CD4-positive, alpha-beta T cell (primary cell): ENCODE measurements around the gene MACROH2A1. TPM values are rescaled to one million over a fixed set of nuclear protein-coding genes. Genes with fewer than 3 reads are reported as not detected.
A peak's percentile ranks its signal among the peaks of the same experiment; 100 is the strongest.

Experiments used
- ATAC-seq: fragments of 200-7000 bp; cut with Tn5 transposase; one replicate; pipeline ENCODE4 v1.10.0; 2022; ENCODE audit warnings: mild to moderate bottlenecking; ENCODE audit not compliant: poor library complexity
- CTCF ChIA-PET: fragments of 350-600 bp; sonication (Branson Sonifier 250); formaldehyde crosslinking; loops from one replicate; lab custom pipeline; 2021; ENCODE audit warnings: antibody characterized with exemption, inconsistent platforms; lab: Charles Lee
- POLR2A ChIA-PET: fragments of 350-600 bp; sonication (Branson Sonifier 250); formaldehyde crosslinking; loops from one replicate; lab custom pipeline; 2021; ENCODE audit warnings: antibody characterized with exemption, inconsistent platforms; lab: Charles Lee
- DNase-seq, 14 experiments: peaks; one replicate each; pipeline ENCODE4 v3.0.0-alpha.2; 2013 to 2020; ENCODE audit warnings: mixed read lengths in 2 of 14
- H3K27ac ChIP-seq, 2 donors: one replicate each; pipeline versions ENCODE4 v1.5.1 to v1.7.0; 2013; ENCODE audit warnings: low read length in 2 of 2, low read depth in 1 of 2, mild to moderate bottlenecking in 1 of 2
- H3K27me3 ChIP-seq, 2 experiments: 1 replicate in 1 of 2; 2 replicates in 1 of 2; pipeline versions ENCODE4 v1.6.1 to v1.7.0; 2013; ENCODE audit warnings: low read length in 2 of 2, control low read depth in 1 of 2, mild to moderate bottlenecking in 1 of 2, moderate library complexity in 1 of 2; ENCODE audit not compliant: insufficient read depth in 2 of 2, control insufficient read depth in 1 of 2
- H3K36me3 ChIP-seq: one replicate; pipeline ENCODE4 v1.6.1; 2013; ENCODE audit warnings: low read length, control low read depth; ENCODE audit not compliant: insufficient read depth
- H3K4me1 ChIP-seq: one replicate; pipeline ENCODE4 v1.6.1; 2013; ENCODE audit warnings: low read length, control low read depth; ENCODE audit not compliant: insufficient read depth
- H3K4me3 ChIP-seq: one replicate; pipeline ENCODE4 v1.5.1; 2013; ENCODE audit warnings: mild to moderate bottlenecking, low read length, moderate library complexity
- H3K9me3 ChIP-seq, 2 experiments: 1 replicate in 1 of 2; 2 replicates in 1 of 2; pipeline versions ENCODE4 v1.6.1 to v1.7.0; 2013; ENCODE audit warnings: low read length in 2 of 2, mild to moderate bottlenecking in 2 of 2, control low read depth in 1 of 2, moderate library complexity in 1 of 2; ENCODE audit not compliant: control insufficient read depth in 1 of 2, insufficient read depth in 1 of 2
- H3K27ac Mint-ChIP-seq: one replicate; pipeline ENCODE4 v1.8.0; 2020; ENCODE audit warnings: mixed read lengths
- H3K27me3 Mint-ChIP-seq: one replicate; pipeline ENCODE4 v1.8.0; 2021; ENCODE audit warnings: mixed read lengths
- H3K36me3 Mint-ChIP-seq: one replicate; pipeline ENCODE4 v1.8.0; 2021; ENCODE audit warnings: low read depth, mixed read lengths
- H3K4me1 Mint-ChIP-seq: one replicate; pipeline ENCODE4 v1.8.0; 2021; ENCODE audit warnings: low read depth, mixed read lengths
- H3K4me3 Mint-ChIP-seq: one replicate; pipeline ENCODE4 v1.8.0; 2020; ENCODE audit warnings: mild to moderate bottlenecking, mixed read lengths
- H3K9me3 Mint-ChIP-seq: one replicate; pipeline ENCODE4 v1.8.0; 2020; ENCODE audit warnings: mixed read lengths
- intact Hi-C, 2 experiments: fragments of 100-400 bp; cut with DNase I in 1 of 2; cut with micrococcal nuclease in 1 of 2; formaldehyde crosslinking; loops; one replicate each; pipeline versions ENCODE4 v1.15.1 to v1.9.0; 2023 to 2025; cut with DNase I, micrococcal nuclease
- polyA plus RNA-seq, 2 donors: library from polyadenylated mRNA; unstranded; fragments of 120-200 nt; gene quantifications; one replicate each; pipeline ENCODE4 v1.2.1, GENCODE V29; 2013
- total RNA-seq, 174 experiments: library from RNA in 2 of 174; stranded (reverse) in 2 of 174; gene quantifications; one replicate each; pipeline ENCODE4 v1.2.3 and lab custom pipeline; 2021 to 2026
- TF ChIP-seq, protein P1 (sequence below): fragments of 200-600 bp; IDR thresholded peaks from one replicate; pipeline ENCODE4 v1.8.0; 2022; ENCODE audit warnings: antibody characterized with exemption, mild to moderate bottlenecking

MACROH2A1 gene
- total RNA-seq (100 to 1,000 TPM; 114 to 120 TPM), total RNA-seq (lab: John Stamatoyannopoulos, UW) (91.5 to 274 (median 152) reads per million in 172 experiments)
- 166 TPM for polyA plus RNA-seq (2013, experiment 1 of 2)
- polyA plus RNA-seq (2013, experiment 2 of 2) = 158 TPM

DNA sequence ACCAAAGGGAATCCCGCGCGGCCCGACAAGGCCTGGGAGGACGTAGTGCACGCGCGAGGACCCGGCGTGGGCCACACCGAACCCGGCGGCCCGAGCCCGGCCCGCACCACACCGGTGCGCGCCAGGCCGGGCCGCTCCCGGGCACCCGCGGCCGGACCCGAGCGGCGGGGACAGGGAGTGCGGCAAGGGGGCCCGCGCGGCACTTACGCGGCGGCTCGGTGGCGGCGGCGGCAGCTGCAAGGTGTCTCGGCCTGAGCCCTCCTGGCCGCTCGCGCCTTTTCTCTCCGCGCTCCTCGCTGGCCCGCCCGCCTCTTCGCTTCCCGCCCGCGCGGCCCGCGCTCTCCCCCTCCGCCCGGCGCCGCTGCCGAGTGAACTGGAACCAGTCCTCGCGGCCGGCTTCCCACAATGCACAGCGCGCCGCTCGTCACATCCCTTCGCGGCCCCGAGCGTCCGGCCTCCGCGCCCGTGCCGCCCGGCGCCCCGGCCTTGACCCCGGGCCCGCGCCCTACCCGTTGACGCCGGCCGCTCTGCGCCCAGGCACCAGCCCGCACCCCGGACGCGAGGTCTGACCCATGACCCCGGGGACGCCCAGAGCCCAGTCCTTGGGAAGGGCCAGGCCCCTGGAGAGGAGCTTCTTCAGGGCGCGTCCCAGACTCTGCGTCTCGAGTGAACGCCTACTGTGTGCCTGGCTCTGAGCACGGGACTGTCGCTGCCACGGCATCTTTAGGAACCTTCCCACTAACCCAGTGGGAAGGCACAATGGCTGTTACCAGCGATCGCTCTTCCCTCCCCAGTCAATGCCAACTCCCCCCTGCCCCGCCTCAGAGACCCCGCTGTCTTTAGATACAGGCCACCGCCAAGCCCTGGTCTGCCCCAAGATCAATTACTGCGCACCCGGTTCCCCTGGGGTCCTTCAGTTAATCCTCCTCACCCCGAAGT is at the start of gene MACROH2A1:
Gene MACROH2A1, minus strand, starts transcription at position 377 of the 939 bp plus-strand sequence. CDS start 10,138 bp downstream, outside the sequence.
- POLR2A ChIA-PET = interaction anchor here (1.0 to 1.1 kb wide), 2 partner anchors 25 to 74 kb away, joined by 3 read pairs; no protein-coding TSS in a partner anchor
- peak; percentile 66 to 90 (median 78) for DNase-seq
- H3K27me3 Mint-ChIP-seq = no peaks in the 10 kb centered on the region
- CTCF ChIA-PET = no interaction called here
- H3K4me3 Mint-ChIP-seq = peak within 1 kb of the TSS; percentile 93
- intact Hi-C loops = no loop called here
- Histone ChIP-seq H3K27ac (peak within 1 kb of the TSS in 1 of 2 donors; percentile 65), H3K4me1 (peaks cover 52% of the 10 kb centered on the region), H3K27me3 (no peaks in the 10 kb centered on the region), H3K9me3 (no peaks in the 10 kb centered on the region), H3K4me3 (peak within 1 kb of the TSS; percentile 74), H3K36me3 (no peaks in the 10 kb centered on the region)
- TF ChIP-seq, protein P1, sequence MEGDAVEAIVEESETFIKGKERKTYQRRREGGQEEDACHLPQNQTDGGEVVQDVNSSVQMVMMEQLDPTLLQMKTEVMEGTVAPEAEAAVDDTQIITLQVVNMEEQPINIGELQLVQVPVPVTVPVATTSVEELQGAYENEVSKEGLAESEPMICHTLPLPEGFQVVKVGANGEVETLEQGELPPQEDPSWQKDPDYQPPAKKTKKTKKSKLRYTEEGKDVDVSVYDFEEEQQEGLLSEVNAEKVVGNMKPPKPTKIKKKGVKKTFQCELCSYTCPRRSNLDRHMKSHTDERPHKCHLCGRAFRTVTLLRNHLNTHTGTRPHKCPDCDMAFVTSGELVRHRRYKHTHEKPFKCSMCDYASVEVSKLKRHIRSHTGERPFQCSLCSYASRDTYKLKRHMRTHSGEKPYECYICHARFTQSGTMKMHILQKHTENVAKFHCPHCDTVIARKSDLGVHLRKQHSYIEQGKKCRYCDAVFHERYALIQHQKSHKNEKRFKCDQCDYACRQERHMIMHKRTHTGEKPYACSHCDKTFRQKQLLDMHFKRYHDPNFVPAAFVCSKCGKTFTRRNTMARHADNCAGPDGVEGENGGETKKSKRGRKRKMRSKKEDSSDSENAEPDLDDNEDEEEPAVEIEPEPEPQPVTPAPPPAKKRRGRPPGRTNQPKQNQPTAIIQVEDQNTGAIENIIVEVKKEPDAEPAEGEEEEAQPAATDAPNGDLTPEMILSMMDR = no peak
- H3K4me1 Mint-ChIP-seq = peaks cover 53% of the 10 kb centered on the region
- no peaks in the 10 kb centered on the region for H3K9me3 Mint-ChIP-seq
- ATAC-seq = peak; percentile 85
- H3K36me3 Mint-ChIP-seq = peaks cover 25% of the 10 kb centered on the region
- H3K27ac Mint-ChIP-seq = peak within 1 kb of the TSS; percentile 87

DNA sequence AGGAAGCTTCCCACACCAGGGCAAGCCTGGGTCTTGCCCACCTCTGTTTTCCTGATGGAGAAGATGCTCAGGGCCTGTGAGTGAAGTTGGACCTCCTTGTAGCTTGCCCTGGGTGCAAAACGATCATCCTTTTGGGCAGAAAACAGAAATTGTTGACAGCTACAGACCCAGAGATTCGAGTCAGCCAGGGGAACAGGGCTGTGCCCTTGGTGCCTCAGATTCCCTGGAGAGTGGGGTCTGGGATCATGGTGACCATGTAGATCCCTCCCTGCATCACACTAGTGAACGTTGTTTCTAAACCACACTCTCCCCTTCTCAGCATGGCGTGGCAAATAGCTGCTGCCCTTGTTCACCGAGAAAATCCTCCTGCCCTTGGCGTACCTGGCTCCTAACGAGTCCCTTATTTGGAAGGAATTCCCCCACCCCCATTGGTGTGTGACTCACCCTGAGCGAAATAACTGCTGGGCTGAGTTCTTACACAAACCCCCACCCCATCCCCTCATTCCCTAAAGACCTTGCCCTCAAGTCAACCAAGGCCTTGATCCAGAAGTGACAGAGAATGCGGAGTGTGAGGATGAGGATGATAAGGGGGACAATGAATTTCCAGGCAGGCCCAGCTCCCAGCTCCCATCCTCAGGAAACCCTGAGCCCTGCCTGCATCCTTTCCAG is 49.2 kb upstream of the MACROH2A1 start:
- no peaks in the 10 kb centered on the region for H3K36me3 Mint-ChIP-seq
- ATAC-seq = no peak
- POLR2A ChIA-PET = no interaction called here
- Histone ChIP-seq H3K27ac (no peak overlapping the region), H3K9me3 (peaks cover 0 to 5% of the 10 kb centered on the region in 2 experiments), H3K36me3 (no peaks in the 10 kb centered on the region), H3K4me1 (peaks cover 3% of the 10 kb centered on the region), H3K27me3 (peaks cover 0 to 4% of the 10 kb centered on the region in 2 experiments), H3K4me3 (no peak overlapping the region)
- H3K9me3 Mint-ChIP-seq = no peaks in the 10 kb centered on the region
- DNase-seq = no peak
- H3K27ac Mint-ChIP-seq = no peak overlapping the region
- CTCF ChIA-PET = no interaction called here
- peaks cover 14% of the 10 kb centered on the region for H3K27me3 Mint-ChIP-seq
- intact Hi-C loops = no loop called here
- TF ChIP-seq, protein P1 = no peak
- no peak overlapping the region for H3K4me3 Mint-ChIP-seq
- H3K4me1 Mint-ChIP-seq = no peaks in the 10 kb centered on the region

DNA sequence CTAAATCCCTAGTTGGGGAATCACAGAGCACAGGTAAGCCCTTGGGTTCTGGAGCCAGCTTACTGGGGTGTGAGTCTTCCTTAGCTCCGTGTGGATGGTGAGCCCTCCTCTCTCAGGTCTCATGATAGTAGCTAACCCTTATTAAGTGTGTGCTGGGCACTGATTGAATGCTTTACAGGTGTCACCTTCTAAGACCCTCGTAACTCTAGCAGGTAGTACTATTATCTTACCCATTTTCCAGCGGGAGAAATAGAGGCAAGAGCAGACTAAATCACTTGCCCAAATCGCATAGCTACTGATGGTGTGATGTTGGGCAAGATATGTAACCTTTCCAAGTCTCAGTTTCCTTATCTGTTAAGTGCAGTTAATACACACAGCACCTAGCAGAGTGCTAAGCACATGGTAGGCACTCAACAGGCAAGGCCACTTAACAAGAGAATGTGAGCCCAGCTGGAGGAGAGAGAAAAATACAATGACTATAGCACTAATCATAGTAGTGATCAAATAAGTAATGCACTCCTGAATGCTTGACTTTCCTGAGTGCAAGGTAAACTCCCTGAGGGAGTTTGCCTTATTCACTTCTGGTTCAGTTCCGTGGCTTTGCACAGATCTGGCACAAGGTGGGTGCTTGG is 48.4 kb upstream of the MACROH2A1 start, which contains the start of gene DCANP1:
Gene DCANP1, minus strand, starts transcription at position 51 of the 632 bp plus-strand sequence. CDS start 240 bp downstream, outside the sequence.
- Histone ChIP-seq H3K27ac (no peak within 1 kb of the TSS), H3K9me3 (peaks cover 0 to 5% of the 10 kb centered on the region in 2 experiments), H3K36me3 (no peaks in the 10 kb centered on the region), H3K27me3 (peaks cover 0 to 4% of the 10 kb centered on the region in 2 experiments), H3K4me3 (no peak within 1 kb of the TSS), H3K4me1 (no peaks in the 10 kb centered on the region)
- ChIA-PET POLR2A (no interaction called here), CTCF (no interaction called here)
- intact Hi-C loops = no loop called here
- DNase-seq = no peak
- no peaks in the 10 kb centered on the region for H3K4me1 Mint-ChIP-seq
- H3K36me3 Mint-ChIP-seq = no peaks in the 10 kb centered on the region
- TF ChIP-seq, protein P1 = no peak
- no peak for ATAC-seq
- H3K27ac Mint-ChIP-seq = no peak within 1 kb of the TSS
- no peaks in the 10 kb centered on the region for H3K9me3 Mint-ChIP-seq
- H3K4me3 Mint-ChIP-seq = no peak within 1 kb of the TSS
- peaks cover 14% of the 10 kb centered on the region for H3K27me3 Mint-ChIP-seq
